Measurements from ENCODE around the gene UQCRFS1.
"Not testable (repeated sequence)": the region's sequence is repeated elsewhere in the genome, so short reads cannot be mapped to it uniquely, and the experiment has no call there.

- TF ChIP-seq CTCF (IDR thresholded peaks at IDR 0.05); ZFX (IDR thresholded peaks at IDR 0.05; ENCODE audit: borderline replicate concordance): not testable (repeated sequence)
Observed at GRCh38 chr19:29231306-29231705, 18.4 kb upstream of the UQCRFS1 start.

Data from 22Rv1 (cell line).